PC-9 (cell line): ENCODE results near the gene CD4. TPM values are rescaled to one million over a fixed set of nuclear protein-coding genes. Genes with fewer than 3 reads are reported as not detected.

Experiments used
- BruUV-seq: library from RNA; stranded (reverse); fragments of 400-500 nt; replicated peaks from 2 replicates; lab custom pipeline; 2021; lab: Mats Ljungman, UMichigan
- CTCF ChIA-PET: fragments of 300-600 bp; sonication (Branson Sonifier 250); formaldehyde crosslinking; loops from one replicate; lab custom pipeline; 2022; ENCODE audit warnings: antibody characterized with exemption; lab: Charles Lee
- POLR2A ChIA-PET: fragments of 300-600 bp; sonication (Branson Sonifier 250); formaldehyde crosslinking; loops from one replicate; lab custom pipeline; 2022; ENCODE audit warnings: antibody characterized with exemption; ENCODE audit not compliant: unreplicated experiment; lab: Charles Lee
- DNase-seq, 2 experiments: peaks; one replicate each; pipeline versions ENCODE4 v3.0.0 to v3.0.0-alpha.2; 2015 to 2022; ENCODE audit warnings: mixed read lengths in 1 of 2
- H2AFZ ChIP-seq: fragments of 200-600 bp; sonication (generic); 2 replicates; pipeline ENCODE4 v1.8.1; 2017; ENCODE audit warnings: antibody characterized with exemption
- H3F3A ChIP-seq: fragments of 200-600 bp; sonication (generic); 2 replicates; pipeline ENCODE4 v1.8.1; 2017; ENCODE audit warnings: antibody characterized with exemption, mild to moderate bottlenecking, low read depth; ENCODE audit not compliant: insufficient read depth
- H3K27ac ChIP-seq: fragments of 200-600 bp; sonication (generic); 2 replicates; pipeline ENCODE4 v1.6.1; 2016; ENCODE audit warnings: mixed run types
- H3K27me3 ChIP-seq: fragments of 200-600 bp; sonication (generic); 2 replicates; pipeline ENCODE4 v1.6.1; 2016; ENCODE audit warnings: low read depth, mixed run types; ENCODE audit not compliant: insufficient read depth
- H3K36me3 ChIP-seq: fragments of 200-600 bp; sonication (generic); 2 replicates; pipeline ENCODE4 v1.6.1; 2016; ENCODE audit warnings: low read depth, mixed run types
- H3K4me1 ChIP-seq: fragments of 200-600 bp; sonication (generic); replicated peaks from 2 replicates; pipeline ENCODE4 v1.6.1; 2016; ENCODE audit warnings: mixed run types; ENCODE audit not compliant: insufficient read depth
- H3K4me2 ChIP-seq: fragments of 200-600 bp; sonication (generic); 2 replicates; pipeline ENCODE4 v1.6.1; 2017; ENCODE audit warnings: mixed run types
- H3K4me3 ChIP-seq: fragments of 200-600 bp; sonication (generic); 2 replicates; pipeline ENCODE4 v1.6.1; 2016; ENCODE audit warnings: mixed run types
- H3K79me2 ChIP-seq: fragments of 200-600 bp; sonication (generic); 2 replicates; pipeline ENCODE4 v1.6.1; 2017; ENCODE audit warnings: low read depth, mixed run types
- H3K9me2 ChIP-seq: fragments of 200-600 bp; sonication (generic); 2 replicates; pipeline ENCODE4 v1.8.1; 2017; ENCODE audit warnings: mild to moderate bottlenecking; ENCODE audit not compliant: insufficient read depth
- H3K9me3 ChIP-seq: fragments of 200-600 bp; sonication (generic); 2 replicates; pipeline ENCODE4 v1.8.1; 2016; ENCODE audit warnings: low read depth; ENCODE audit not compliant: insufficient read depth
- H4K20me1 ChIP-seq: fragments of 200-600 bp; sonication (generic); 2 replicates; pipeline ENCODE4 v1.8.1; 2017; ENCODE audit not compliant: insufficient read depth
- EZH2 ChIP-seq: fragments of 200-600 bp; sonication (generic); IDR thresholded peaks from 2 replicates; pipeline ENCODE4 v1.8.0; 2017; ENCODE audit warnings: antibody characterized with exemption, low read depth
- intact Hi-C: fragments of 100-400 bp; cut with micrococcal nuclease; formaldehyde crosslinking; loops from one replicate; pipeline ENCODE4 v1.10.0; 2022; ENCODE audit not compliant: unreplicated experiment
- total RNA-seq: library from RNA; stranded (reverse); gene quantifications from 2 replicates; pipeline ENCODE4 v1.2.3, GENCODE V29; 2021
- TF ChIP-seq, protein P1 (sequence below): fragments of 200-600 bp; sonication (generic); conservative IDR thresholded peaks from 2 replicates; pipeline ENCODE4 v1.6.1; 2017; ENCODE audit warnings: mixed run types, antibody characterized with exemption, mild to moderate bottlenecking, moderate library complexity

The CD4 gene
- total RNA-seq, 1 experiment from 2014 or later, result 1.0 TPM

DNA sequence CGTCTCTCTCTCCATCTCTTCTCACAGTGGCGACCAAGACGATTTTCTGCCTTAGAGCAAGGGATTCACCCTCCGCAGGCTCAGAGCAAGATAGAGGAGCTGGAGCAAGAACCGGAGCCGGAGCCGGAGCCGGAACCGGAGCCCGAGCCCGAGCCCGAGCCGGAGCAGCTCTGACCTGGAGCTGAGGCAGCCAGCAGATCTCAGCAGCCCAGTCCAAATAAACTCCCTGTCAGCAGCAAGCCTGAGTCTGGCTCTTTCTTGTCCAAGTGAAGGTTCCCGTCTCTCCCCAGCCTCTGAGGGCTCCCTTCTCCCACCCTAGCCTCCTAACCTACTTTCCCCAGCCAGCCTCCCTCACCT, 11.1 kb upstream of the CD4 start:
- no peaks in the 10 kb centered on the region for H3K4me1 ChIP-seq
- H3K27me3 ChIP-seq, result no peaks in the 10 kb centered on the region
- peak overlapping the region; percentile 80 for H3K4me2 ChIP-seq
- peak overlapping the region; percentile 64; the same call in 1 of the 2 replicates for H2AFZ ChIP-seq
- 0 out of 2 replicates have a peak overlapping the region, but pooled peaks have one; percentile 47 for H3K4me3 ChIP-seq
- DNase-seq, result no peak
- no peaks in the 10 kb centered on the region for H3K79me2 ChIP-seq
- peaks cover 7% of the 10 kb centered on the region; the same call in 1 of the 2 replicates for H3F3A ChIP-seq
- H3K9me2 ChIP-seq, result no peaks in the 10 kb centered on the region
- ChIA-PET CTCF (interaction anchor here (0.5 to 2.1 kb wide), 3 partner anchors 25 to 139 kb away, joined by 3 to 10 read pairs (median 5); partner anchors contain the start of gene MLF2), POLR2A (interaction anchor here (0.6 kb wide), 1 partner anchor 401 kb away, joined by 7 read pairs; no protein-coding TSS in a partner anchor)
- TF ChIP-seq, protein P1, sequence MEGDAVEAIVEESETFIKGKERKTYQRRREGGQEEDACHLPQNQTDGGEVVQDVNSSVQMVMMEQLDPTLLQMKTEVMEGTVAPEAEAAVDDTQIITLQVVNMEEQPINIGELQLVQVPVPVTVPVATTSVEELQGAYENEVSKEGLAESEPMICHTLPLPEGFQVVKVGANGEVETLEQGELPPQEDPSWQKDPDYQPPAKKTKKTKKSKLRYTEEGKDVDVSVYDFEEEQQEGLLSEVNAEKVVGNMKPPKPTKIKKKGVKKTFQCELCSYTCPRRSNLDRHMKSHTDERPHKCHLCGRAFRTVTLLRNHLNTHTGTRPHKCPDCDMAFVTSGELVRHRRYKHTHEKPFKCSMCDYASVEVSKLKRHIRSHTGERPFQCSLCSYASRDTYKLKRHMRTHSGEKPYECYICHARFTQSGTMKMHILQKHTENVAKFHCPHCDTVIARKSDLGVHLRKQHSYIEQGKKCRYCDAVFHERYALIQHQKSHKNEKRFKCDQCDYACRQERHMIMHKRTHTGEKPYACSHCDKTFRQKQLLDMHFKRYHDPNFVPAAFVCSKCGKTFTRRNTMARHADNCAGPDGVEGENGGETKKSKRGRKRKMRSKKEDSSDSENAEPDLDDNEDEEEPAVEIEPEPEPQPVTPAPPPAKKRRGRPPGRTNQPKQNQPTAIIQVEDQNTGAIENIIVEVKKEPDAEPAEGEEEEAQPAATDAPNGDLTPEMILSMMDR, result no peak
- TF ChIP-seq EZH2, result no peak
- H3K9me3 ChIP-seq, result no peaks in the 10 kb centered on the region
- H4K20me1 ChIP-seq, result no peaks in the 10 kb centered on the region
- H3K27ac ChIP-seq, result no peak overlapping the region
- no peaks in the 10 kb centered on the region for H3K36me3 ChIP-seq
- intact Hi-C loops, result loop anchor here (2.0 kb wide), 1 partner anchor 161 kb away; no protein-coding TSS in a partner anchor
- BruUV-seq, result no TSS peak

DNA sequence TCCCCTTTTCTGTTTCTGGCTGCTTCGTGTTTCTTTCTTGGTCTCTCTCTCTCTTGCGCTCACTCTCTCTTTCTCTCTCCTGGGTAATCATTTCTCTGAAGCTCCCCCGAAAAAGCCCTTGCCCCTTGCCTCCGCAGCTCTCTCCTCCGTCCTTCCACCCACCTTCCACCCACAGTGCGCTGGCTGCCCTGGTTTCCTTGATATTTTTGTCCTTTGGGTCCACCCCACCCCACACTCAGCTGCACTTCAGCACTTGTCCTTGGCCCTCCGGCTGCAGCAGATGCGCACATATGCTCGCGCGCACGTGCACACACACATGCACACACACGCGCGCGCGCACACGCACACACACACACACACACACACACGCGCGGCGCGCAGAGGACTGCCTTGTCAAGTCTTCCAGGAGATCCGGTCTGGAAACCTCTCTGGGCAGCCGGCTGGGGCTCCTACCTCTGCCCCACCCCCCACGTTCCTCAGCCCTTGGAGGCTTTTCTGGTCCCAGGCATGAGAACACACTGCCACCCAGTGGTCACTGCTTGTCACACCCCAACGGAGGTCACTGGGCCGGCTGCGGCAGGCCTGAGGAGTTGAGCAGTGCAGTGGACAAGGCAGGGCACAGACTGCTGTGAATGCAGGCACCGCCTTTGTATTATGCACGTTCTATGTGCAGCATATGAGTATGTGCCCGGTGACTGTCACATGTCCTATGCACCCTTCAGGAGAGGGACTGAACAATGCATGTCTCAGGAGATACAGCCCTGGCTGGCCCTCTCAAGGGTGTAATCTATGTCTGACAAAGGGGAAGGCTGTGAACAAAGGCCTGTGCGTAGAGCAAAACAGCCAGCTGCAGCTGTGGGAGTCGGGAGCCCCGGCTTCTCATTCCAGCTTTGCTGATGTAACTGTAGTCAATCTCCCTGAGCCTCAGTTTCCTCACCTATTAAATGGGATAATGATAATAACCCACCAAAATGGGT, 10.5 kb upstream of the CD4 start:
- Histone ChIP-seq H3K36me3 (no peaks in the 10 kb centered on the region), H3K4me1 (no peaks in the 10 kb centered on the region), H3K27me3 (no peaks in the 10 kb centered on the region), H3K4me3 (peak overlapping the region; percentile 47; the same call in 1 of the 2 replicates), H3F3A (peaks cover 7% of the 10 kb centered on the region; the same call in 1 of the 2 replicates), H2AFZ (peak overlapping the region; percentile 64), H3K9me3 (no peaks in the 10 kb centered on the region), H3K4me2 (peak overlapping the region; percentile 80), H3K79me2 (no peaks in the 10 kb centered on the region), H3K9me2 (no peaks in the 10 kb centered on the region), H4K20me1 (no peaks in the 10 kb centered on the region), H3K27ac (no peak overlapping the region)
- intact Hi-C loops, result loop anchor here (1.0 to 2.0 kb wide), 6 partner anchors 26 to 356 kb away; partner anchors contain the start of gene MLF2
- CTCF ChIA-PET, result interaction anchor here (0.5 to 2.1 kb wide), 3 partner anchors 26 to 139 kb away, joined by 3 to 10 read pairs (median 5); partner anchors contain the start of gene MLF2
- POLR2A ChIA-PET, result interaction anchor here (0.6 kb wide), 1 partner anchor 401 kb away, joined by 7 read pairs; no protein-coding TSS in a partner anchor
- TF ChIP-seq EZH2, result no peak
- TF ChIP-seq, protein P1, result peak; percentile 98
- BruUV-seq, result no TSS peak
- peak; percentile 86 to 98 for DNase-seq

DNA sequence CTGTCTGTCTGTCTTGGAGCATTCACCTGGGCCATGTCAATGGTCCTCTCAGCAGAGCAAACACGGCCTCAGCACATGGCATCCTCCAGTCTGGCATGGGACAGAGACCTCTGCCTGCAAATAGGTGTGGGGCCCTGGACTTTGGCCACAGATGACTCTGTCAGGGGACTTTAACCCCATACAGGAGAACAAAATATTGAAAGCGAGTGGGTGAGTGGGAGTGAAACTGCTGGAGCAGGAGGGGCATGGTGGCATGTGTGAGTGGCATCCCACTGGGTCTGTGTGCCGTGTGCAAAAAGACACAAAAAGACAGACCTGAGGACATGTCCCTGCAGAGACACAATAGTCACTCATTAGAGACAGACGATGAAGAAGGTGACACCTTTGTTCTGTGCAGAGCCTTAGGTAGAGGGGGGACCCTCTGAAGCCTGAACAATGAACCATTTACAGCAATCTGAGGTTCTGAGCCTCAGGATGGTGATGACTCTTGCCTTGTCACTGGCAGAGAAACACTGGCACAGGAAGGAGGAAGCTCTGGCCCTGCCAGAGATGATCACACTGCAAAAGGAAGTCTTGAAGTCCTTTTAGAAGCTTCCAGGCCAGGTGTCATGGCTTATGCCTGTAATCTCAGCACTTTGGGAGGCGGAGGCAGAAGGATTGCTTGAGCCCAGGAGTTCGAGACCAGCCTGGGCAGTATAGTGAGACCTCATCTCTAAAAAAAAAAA, 9.5 kb upstream of the CD4 start:
- no peaks in the 10 kb centered on the region for H3K27me3 ChIP-seq
- no peak overlapping the region for H3K4me3 ChIP-seq
- no peak overlapping the region for H3K27ac ChIP-seq
- H4K20me1 ChIP-seq, result no peaks in the 10 kb centered on the region
- H3K79me2 ChIP-seq, result no peaks in the 10 kb centered on the region
- H3K9me3 ChIP-seq, result no peaks in the 10 kb centered on the region
- peaks cover 7% of the 10 kb centered on the region; the same call in 1 of the 2 replicates for H3F3A ChIP-seq
- TSS peak; percentile 3 for BruUV-seq
- intact Hi-C loops, result loop anchor here (1.0 to 2.0 kb wide), 6 partner anchors 27 to 357 kb away; partner anchors contain the start of gene MLF2
- no peak overlapping the region for H3K4me2 ChIP-seq
- H2AFZ ChIP-seq, result no peak overlapping the region
- CTCF ChIA-PET, result interaction anchor here (0.5 to 1.1 kb wide), 4 partner anchors 27 to 86 kb away, joined by 3 to 6 read pairs (median 4); partner anchors contain the start of gene MLF2
- no peak for TF ChIP-seq EZH2
- TF ChIP-seq, protein P1, result no peak
- no peaks in the 10 kb centered on the region for H3K36me3 ChIP-seq
- DNase-seq, result no peak
- H3K9me2 ChIP-seq, result no peaks in the 10 kb centered on the region
- no peaks in the 10 kb centered on the region for H3K4me1 ChIP-seq
- POLR2A ChIA-PET, result no interaction called here
